NCI-H1694 (cell line): Measurements from ENCODE around the gene MYBBP1A.

ENCODE experiments used
- DNase-seq: peaks from one replicate; lab custom pipeline; 2025; lab: John Stamatoyannopoulos, UW

The MYBBP1A gene

DNA sequence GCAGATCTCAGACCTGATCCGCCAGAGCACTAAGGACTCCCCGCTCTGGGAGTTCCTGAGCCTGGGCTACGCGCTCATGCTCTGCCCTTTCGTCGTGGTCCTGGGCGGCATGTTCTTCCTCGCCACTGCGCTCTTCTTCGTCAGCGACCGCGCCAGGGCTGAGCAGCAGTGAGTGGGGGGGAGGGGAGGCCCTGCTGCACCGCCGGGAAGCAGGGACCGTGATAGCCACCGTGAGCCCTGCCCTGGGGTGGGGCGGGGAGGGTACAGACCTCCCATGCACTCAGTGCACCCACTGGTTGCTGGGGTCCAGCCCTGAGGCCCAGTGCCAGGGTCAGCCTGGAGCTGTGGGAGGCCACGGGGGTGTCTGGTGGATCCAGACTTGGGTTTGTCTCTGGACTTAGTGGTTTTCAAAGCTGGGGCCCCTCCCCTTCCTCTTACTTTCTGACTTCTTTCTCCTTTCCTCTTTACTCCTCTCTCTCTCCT is 18.9 kb downstream of the MYBBP1A start:
- no peak for DNase-seq

DNA sequence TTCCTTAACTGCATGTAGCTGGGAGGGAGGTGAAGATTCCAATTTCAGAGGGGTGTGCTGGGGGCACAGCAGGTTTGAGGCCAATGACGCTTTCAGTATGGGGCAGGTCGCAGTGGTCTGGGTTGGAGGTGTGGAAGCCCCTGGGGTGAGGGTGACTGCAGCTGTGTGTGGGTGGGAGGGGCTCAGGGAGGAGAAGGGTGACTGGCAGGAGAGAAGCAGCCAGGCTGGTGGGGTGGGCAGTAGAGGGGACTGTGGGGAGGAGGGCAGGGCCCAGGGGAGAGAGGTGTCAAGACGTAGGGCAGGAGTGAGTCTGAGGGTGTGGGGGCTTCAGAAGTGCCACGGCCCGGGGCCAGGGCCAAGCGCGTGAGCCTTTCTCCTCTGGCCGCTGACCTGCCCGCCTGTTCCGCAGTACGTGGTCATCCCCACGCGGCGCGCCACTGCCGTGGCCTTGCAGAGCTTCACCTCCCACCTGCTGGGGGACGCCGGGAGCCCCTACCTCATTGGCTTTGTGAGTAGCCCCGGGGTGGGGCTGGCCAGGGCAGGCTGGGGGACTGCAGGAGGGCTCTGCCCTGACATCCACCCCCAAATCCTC is 19.4 kb downstream of the MYBBP1A start:
- no peak for DNase-seq

DNA sequence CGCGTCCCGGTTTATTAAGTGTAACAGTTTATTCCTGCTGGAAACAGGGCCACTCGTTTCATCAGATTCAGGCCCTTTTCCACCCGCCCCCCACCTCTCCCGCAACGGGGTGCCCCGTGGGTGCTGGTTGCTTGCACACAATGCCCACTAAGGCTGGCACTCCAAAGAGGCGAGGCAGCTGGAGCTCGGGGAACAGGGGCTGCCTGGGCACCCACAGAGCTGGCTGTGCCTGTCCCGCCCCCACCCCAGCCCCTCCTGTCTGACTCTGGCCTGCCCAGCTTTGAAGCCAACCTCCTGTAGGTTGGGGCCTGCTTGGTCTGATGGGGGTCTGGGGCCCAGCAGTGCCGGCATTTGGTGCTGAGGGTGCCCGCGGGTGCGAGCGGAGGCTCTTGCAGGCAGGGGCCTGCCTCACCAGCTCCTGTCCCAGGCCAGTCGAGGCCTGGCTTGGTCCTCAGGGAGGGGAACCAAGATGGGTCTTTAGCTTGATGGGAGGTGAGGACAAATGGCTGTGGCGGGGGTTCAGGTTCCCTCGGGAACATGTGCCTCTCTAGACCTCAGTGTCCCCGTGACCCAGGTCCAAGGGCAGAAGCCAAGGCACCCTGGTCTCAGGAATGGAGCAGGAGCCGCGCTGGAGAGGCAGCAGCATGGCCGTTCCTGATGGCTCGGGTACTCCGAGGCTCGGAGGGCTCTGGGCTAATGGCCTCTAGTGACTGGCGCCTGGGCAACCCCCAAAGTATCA is 20.1 kb downstream of the MYBBP1A start:
- no peak for DNase-seq

DNA sequence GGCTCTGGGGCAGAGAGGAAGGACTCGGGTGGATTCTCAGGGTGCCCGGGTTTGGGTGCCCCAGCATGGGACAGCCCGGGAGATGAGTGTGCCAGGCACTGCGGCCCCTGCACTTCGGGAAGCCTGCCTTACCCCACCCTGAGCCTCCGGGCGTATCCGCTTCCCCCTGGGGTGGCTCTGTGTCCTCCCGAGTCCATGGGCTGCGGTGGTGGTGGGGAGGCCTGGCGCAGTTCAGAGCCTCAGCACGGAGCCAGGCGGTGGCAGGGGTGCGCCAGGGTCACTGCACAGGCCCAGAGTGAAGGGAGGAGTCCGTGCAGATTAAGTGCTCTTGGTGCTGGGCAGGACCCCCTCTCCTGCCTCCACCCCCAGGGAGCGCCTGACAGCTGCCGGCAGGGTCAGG is 20.7 kb downstream of the MYBBP1A start:
- DNase-seq, result no peak

DNA sequence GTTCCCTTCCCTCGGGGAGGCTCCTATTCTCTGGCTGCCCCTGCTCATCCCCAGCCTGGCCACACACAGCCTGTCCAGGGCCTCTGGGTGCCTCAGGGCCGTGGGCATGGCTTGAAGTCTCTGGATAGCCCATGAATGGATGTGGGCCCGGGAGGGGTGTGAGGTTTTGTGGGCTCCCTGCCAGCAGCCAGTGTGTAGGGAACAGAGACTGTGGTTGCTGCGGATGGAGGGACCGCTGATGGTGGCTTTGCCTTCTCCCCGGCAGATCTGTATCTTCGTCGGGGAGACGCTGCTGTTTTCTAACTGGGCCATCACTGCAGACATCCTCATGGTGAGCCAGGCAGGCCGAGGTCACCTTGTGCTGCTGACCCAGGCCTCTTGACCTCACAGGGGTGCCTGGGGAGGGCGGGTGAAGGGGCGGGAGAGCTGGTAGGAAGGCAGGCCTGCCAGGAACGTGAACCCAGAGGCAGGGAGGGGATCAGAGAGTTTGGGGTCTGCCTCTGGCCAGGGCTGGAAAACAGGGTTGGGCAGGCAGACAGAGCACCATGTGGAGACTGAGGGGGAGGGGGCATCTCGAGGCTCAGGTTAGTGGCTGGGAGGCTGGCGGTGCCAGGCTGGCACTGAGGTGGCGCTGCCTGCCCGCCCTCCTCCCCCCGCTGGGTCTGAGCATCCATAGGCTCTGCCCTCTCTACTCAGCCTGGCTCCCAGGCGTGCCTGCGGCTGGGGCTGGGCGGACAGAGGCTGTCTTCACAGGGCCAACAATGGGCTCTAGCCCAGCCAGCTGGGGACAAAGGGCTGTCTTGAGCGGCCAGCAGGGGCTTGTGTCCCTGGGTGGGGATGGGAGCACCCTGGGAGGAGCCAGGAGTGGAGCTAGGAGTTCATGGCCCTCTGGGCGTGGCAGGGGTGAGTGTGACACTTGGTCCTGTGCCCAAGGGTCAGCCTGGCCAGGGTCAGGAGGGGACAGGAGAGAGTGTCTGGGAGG is 21.4 kb downstream of the MYBBP1A start:
- no peak for DNase-seq

DNA sequence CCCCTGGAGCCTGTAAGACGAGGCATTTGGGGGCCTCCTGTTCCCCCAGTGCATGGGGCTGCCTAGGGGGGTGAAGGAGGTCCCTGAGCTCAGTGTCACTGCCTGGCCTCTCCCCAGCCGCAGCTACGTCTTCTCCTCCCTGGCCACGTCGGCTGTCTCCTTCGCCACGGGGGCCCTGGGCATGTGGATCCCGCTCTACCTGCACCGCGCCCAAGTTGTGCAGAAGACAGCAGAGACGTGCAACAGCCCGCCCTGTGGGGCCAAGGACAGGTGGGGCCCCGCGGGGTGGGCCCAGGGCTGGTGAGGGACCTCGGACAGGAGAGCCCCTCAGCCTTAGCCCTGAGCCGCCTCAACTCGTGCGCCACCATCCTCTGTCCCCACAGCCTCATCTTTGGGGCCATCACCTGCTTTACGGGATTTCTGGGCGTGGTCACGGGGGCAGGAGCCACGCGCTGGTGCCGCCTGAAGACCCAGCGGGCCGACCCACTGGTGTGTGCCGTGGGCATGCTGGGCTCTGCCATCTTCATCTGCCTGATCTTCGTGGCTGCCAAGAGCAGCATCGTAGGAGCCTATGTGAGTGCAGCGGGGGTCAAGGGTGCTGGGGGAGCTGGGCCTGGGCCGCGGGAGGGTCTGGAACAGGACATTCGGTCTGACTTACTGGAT is 22.2 kb downstream of the MYBBP1A start:
- DNase-seq, result no peak

DNA sequence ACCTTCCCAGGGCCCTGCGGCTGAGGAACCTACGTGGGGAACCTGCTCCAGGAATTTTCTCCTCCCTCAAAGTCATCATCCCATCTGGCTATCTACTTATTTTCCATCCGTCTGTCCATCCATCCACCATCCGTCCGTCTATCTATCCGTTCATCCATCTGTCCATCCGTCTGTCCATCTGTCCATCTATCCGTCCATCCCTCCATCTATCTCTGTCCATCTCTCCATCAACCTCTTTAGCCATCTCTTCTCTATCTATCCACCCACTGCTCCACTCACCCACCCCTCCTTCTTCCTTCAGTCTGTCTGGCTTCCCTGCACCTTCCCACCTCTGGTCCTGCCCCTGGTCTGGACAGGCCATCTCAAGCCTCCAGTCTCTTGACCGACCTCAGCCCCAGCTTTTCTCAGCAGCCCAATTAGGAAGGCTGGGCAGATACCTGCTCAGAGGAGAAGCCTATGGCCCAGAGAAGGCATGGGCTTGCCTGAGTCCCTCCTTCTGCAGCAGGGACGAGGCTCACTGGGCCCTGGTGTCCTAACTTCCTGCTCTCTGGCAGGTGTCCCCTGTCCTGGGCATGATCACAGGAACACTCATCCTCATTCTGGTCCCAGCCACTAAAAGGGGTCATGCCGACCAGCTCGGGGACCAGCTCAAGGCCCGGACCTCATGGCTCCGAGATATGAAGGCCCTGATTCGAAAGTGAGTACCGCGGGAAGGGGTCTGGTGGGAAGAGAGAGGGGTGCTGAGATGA is 23.0 kb downstream of the MYBBP1A start:
- no peak for DNase-seq

DNA sequence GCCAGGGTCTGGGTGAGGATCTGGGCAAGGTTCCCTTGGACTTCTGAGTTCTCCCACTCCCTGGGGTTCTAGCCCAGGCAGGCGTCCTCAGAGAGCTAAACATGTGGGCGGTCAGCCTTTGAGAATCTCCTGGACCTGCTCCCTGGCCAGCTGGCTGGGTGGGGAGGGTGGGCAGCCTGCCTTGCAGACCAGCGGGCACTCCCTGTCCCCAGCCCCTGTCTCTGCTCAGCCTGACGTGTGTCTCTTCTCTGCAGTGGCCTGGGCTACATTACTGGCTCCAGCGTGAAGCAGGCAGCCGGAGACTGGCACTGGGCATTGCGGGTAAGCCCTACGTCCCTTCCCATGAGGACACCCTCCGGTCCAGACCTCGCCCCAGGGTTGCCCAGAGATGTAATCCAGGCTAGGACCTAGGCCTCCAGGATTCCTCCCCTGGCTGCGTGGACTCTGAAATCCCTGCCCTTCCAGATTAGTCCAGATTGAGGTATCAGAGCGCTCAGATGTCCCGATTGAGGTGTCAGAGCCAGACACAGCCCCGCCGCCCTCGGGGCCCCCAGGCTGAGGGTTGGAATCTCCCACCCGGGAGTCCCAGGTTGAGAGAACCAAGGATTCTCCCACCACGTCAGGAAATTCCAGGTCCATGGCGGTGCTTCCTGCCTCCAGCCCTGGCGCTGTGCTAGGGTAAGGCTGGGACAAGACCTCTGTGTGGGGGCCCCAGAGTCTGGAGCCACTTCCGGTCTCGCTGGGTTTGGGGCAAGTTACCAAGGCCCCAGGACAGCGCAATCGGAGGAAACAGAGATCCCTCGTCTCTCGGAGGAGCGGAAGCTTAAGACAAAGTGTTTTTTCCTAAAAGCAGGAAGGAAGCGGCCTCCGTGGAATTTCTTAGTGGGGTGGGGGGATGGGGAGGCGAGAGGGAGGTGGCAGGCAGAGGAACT is 24.1 kb downstream of the MYBBP1A start:
- no peak for DNase-seq

DNA sequence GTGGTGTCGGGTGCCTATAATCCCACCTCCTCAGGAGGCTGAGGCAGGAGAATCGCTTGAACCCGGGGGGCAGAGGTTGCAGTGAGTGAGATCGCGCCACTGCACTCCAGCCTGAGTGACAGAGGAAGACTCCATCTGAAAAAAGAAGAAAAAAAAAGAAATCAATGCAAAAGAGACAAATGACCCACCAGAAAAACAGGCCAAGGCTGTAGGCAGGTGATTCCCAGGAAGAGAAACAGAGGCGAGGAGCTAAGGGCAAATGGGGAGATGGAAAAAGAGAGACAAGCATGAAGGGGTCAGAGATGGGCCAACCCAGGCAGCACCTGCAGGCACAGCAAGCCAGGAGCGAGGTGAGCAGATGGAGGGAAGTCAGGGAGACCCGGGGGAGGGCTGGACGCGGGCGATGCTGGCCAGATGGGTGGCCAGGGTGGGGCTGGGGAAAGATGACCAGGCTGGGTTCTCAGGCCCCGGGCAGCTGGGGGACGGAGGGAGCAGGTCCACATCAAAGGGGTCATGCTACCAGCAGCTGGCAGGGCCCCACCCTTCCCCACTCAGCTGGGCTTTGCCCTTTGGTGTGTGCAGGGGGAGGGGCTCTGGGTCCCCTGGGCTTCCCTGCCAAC is 25.5 kb downstream of the MYBBP1A start:
- no peak for DNase-seq

DNA sequence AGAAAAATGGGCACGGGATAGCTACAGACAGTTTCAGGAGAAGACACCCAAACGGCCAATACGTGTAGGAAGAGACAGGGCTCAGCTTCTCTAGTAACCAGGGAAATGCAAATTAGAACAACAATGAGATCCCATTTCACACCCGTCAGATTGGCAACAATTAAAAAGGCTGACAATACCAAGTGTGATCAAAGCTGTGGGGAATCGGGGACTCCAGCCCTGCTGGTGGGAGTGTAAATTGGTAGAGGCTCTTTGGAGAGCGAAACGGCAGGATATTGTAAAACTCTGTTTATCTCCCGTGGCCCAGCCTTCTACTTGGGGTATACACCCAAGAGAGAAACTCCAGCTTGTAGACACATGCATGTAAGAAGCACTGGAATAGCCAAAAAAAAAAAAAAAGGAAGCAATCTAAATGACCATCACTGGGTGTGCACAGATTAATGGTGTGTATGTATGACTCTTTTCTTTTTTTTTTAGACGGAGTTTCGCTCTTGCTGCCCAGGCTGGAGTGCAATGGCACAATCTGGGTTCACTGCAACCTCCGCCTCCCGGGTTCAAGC is 27.5 kb downstream of the MYBBP1A start:
- DNase-seq, result no peak

DNA sequence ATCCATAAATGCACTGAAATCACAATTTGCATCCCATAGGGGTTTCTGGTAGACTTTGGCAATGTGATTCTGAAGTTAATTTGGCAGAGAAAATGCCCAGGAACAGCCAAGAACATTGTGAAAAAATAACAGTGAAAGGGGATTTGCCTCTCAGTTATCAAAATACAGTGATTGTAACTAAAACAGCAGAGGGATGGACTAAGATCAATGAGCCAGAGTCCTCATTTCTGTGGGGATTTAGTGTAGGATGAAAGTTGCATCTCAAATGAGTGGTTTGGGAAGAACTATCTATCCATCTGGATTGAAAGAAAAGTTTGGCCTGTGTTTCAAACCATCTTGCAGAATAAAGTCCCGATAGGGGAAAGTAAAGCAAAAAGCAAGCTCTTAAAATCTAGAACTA is 28.1 kb downstream of the MYBBP1A start:
- DNase-seq, result no peak

DNA sequence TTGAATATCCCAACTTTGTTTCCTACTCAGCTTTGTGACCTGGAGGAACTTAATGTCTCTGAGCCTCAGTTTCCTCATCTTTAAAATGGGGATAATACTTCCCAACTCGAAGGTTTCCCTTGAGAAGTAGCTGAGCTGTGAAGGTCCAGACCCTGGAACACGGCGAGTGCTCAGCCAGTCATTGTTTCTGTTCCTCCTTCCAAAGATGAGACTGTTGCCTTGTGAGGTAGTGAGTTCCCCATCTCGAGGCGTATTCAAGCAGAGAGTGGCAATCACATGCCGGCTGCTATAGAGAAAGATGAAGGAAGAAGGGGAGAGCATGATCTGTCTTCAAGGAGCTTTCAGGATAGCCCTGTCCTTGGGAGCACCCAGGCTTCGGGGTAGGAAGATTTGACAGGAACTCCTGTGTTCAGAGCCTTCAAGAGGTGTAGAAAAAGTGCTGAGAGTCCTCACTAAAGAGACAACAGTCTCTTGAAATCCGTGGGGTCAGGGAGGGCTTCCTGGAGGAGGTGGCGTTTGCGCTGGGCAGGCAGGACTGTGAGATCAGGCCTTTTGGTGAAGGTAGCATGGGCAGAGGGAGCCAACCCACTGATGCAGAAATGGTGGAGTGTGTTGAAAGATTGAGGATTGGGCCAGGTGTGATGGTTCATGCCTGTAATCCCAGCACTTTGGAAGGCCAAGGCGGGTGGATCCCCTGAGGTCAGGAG is 29.3 kb downstream of the MYBBP1A start:
- no peak for DNase-seq

DNA sequence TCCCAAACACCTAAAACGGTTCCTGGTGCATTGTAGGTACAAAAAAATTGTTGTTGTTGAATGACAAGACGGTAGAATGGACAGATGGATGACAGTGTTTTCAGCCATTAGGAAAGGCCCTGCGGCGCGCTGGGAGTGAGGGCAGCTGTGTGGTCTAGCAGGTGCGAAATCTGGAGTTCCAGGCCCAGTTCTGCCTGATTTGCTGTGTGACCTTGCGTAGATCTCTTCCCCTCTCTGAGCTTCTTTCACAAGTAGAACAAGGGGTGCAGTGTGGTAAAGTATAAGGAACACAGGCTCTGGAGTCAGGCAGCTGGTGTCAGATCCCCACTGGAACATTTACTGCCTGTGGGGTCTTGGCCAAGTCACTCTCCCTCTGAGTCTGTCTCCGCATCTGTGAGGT is 31.2 kb downstream of the MYBBP1A start:
- no peak for DNase-seq

DNA sequence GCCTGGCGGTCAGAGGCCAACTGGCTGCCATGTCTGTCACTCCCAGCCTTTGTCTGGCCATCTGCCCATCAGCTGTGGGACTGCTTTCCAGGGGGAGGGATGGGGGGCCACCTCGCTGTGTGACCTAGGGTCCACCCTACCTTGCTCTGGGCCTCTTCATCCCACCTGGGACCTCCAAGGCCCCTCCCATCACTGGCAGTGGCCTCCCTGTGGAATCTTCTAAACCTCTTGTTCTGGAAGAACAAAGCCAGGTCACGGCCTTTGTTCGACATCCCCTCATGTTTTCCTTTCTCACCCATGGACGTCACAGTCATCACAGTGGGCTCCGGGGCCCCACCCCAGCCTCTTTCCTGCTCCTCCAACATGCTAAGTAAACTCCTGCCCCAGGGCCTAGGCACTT is 32.5 kb downstream of the MYBBP1A start:
- no peak for DNase-seq

DNA sequence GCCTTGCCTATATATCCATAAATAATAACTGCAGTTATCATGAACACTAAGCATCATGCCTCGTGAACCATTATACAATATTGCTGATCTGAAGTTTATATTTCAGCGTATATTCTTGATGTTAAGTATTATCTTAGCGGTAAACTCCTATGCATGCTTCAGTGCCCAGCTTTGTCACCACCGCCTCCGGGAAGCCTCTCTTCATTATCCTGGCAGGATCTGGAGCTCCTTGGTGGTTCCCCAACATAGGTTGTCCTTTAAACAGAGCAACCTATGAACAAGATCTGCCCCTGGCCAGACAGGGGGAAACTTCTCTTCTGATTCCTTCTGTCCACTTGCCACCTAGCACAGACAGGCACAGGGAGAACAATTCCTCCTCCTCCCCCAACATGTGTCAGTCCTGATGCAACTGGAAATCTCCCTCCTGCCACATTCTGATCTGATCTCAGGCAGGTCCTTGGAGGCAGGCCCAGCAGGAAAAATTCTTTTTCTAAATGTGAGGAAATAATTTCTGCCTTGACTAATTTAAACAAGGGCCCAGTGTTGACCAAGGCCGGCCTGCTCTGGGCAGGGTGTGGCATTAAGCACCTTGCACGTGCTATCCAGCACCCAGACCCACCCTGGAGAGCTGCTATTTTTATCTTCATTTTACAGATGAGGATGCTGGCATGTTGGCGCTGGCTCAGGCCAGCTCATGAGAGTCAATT is 34.1 kb downstream of the MYBBP1A start:
- DNase-seq, result no peak

DNA sequence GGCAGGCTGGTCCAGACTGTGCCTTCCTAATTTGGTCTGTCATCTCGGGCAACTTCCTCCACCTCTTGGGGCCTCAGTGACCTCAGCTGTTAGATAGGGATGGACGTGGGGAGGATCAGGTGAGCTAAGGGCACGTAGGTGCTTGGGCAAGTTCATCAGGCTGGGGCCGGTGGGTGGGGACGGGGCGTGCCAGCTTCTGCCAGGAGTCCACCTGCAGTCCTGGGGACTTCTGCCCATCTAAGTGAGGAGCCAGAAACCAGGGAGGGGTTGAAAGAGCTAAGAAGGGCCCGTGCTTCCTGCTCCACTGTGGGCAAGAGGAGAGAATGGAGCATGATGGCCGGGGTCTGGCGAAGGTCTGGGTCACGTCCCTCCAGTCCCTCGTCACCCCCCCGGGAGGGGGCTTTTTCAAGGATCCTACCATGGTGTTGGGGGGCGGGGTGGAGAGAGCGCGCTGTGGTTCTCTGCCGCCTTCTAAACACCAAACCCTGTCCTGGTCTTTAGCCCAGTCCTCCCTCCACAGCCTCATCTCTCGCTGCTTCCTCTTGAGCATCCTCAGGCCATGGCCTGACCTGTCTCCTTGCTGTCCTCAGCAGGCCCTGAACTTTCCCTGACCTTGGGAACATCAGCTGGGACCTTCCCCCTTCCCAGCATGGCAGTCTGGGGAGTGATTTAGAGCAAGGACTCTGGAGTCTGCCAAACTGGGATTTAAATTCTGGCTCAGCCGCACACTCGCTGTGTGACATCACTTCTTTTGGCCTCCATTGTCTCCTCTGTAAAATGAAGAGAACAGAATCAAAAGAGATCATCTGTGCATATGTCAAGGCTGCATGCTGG is 34.9 kb downstream of the MYBBP1A start:
- DNase-seq, result no peak

DNA sequence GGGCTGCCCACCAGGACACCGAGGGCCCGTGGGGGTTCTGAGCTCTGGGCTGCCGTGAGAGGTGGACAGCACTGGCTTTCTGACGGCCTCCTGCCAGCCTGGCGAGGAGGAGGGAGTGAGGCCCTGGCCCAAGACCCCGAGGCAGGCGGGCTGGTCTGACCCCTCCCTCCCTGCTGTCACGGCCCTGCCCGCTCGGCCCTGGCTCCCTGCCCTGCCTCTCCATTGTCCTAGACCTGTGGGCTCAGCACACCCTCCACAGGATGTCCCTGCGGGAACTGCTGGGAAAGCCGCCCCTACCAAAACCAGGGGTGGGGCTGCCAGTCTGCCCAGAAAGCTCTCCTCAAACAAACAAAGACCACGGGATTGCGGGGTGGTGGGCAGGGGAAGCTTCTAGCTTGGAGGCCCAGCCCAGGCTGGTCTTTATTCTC is 35.8 kb downstream of the MYBBP1A start:
- no peak for DNase-seq
